ENCODE results near the gene C17orf75. TPM values are rescaled to one million over a fixed set of nuclear protein-coding genes. Genes with fewer than 3 reads are reported as not detected.

C17orf75 gene
- total and polyA plus RNA-seq, 10 of the 15 experiments (the other 5 are each of a cell fraction or from before 2014, with no cell fraction given): 21.7 to 53.0 (median 27.3) TPM

DNA sequence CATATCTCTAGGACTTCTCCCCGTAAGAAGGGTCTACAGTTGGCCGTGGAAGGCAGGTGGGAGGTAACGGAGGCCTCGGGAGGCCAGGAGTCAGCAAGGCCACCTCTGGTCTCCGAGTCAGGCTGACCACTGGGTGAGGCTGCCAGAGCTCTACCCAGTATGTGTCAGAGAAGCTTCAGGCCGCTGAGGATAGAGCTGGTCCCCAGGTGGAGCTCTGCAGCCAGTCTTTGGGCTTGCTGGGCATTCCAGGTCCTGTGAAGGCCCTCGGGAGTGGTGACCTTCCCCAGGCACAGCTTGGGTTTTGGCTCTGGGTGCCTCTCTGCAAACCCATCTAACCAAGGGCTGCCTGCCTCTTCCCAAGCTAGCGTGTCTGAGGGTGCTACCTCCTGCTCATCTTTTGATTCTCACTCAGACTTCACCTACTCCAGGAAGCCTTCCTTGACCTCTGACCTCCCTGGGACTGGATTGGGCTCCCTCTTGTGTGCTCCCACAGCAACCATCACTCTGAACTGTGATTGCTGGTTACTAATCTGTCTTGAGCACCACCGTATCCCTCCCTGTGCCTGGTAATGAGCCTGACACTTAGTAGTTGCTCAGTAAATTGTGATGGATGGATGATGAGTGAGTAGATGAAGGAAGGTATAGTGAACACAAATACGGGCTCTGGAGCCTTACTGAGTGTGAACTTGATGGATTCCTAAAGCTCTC, 54.0 kb downstream of the C17orf75 start:
- RAD21 ChIA-PET (ENCODE audit: unreplicated experiment): interaction anchor here (0.6 to 1.4 kb wide), 2 partner anchors 32 to 52 kb away, joined by 3 to 4 read pairs; no protein-coding TSS in a partner anchor
- ATAC-seq (no peak), DNase-seq (ENCODE audit: low read depth, low spot score) (no peak), FAIRE-seq (no peak)
- intact Hi-C loops (cut with micrococcal nuclease; ENCODE audit: unreplicated experiment) (no loop called here), in situ Hi-C loops (cut with MboI) (no loop called here)
- no peak overlapping the region for H3K9ac ChIP-seq (ENCODE audit: control insufficient read depth, insufficient read depth, low read length)
- no peak overlapping the region for H3K4me3 ChIP-seq
- H2AFZ ChIP-seq (ENCODE audit: control insufficient read depth, low read depth, low read length): no peak overlapping the region
- BruUV-seq (replicated peaks): no TSS peak
- no peaks in the 10 kb centered on the region for H3K79me2 ChIP-seq (ENCODE audit: control insufficient read depth, insufficient read depth, low read length)
- POLR2A ChIA-PET: no interaction called here
- CTCF ChIA-PET: interaction anchor here (1.5 kb wide), 1 partner anchor 28 kb away, joined by 4 read pairs; no protein-coding TSS in a partner anchor
- SMC1A ChIA-PET (ENCODE audit: uncharacterized antibody, unreplicated experiment): interaction anchor here (1.4 kb wide), 1 partner anchor 31 kb away, joined by 6 read pairs; no protein-coding TSS in a partner anchor
- H3K4me1 ChIP-seq (ENCODE audit: control insufficient read depth, insufficient read depth, low read length): peaks cover 4% of the 10 kb centered on the region
- H3K27me3 ChIP-seq (replicated peaks in 1 of 2; ENCODE audit: control insufficient read depth in 2 of 2, insufficient read depth in 2 of 2, low read length in 1 of 2): 0 out of 4 replicates have a peak, but pooled peaks cover 2% of the 10 kb centered on the region in 2 experiments
- WGBS (ENCODE audit: insufficient coverage, insufficient replicate concordance, low lambda C conversion rate, missing lambda C conversion rate): 28% methylated on average over 10 of the region's 10 CpGs
- H3K4me2 ChIP-seq (ENCODE audit: control insufficient read depth, insufficient read depth): no peak overlapping the region
- TF ChIP-seq, protein P1, sequence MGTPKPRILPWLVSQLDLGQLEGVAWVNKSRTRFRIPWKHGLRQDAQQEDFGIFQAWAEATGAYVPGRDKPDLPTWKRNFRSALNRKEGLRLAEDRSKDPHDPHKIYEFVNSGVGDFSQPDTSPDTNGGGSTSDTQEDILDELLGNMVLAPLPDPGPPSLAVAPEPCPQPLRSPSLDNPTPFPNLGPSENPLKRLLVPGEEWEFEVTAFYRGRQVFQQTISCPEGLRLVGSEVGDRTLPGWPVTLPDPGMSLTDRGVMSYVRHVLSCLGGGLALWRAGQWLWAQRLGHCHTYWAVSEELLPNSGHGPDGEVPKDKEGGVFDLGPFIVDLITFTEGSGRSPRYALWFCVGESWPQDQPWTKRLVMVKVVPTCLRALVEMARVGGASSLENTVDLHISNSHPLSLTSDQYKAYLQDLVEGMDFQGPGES (IDR thresholded peaks at IDR 0.05): no peak
- TF ChIP-seq JUNB (IDR thresholded peaks at IDR 0.05) (no peak), ZNF207 (IDR thresholded peaks at IDR 0.05; ENCODE audit: borderline replicate concordance) (no peak), CBX5 (IDR thresholded peaks at IDR 0.05; ENCODE audit: low read depth) (no peak), ZNF622 (IDR thresholded peaks at IDR 0.05) (no peak)
- no peaks in the 10 kb centered on the region for H3K36me3 ChIP-seq (ENCODE audit: control insufficient read depth in 2 of 2, insufficient read depth in 2 of 2, low read length in 1 of 2)
- H3K9me3 ChIP-seq (replicated peaks; ENCODE audit: control insufficient read depth, insufficient read depth, low read length): no peaks in the 10 kb centered on the region
- H3K27ac ChIP-seq (ENCODE audit: control insufficient read depth, insufficient read depth): no peak overlapping the region
- no peaks in the 10 kb centered on the region for H4K20me1 ChIP-seq (ENCODE audit: control insufficient read depth, insufficient read depth)

DNA sequence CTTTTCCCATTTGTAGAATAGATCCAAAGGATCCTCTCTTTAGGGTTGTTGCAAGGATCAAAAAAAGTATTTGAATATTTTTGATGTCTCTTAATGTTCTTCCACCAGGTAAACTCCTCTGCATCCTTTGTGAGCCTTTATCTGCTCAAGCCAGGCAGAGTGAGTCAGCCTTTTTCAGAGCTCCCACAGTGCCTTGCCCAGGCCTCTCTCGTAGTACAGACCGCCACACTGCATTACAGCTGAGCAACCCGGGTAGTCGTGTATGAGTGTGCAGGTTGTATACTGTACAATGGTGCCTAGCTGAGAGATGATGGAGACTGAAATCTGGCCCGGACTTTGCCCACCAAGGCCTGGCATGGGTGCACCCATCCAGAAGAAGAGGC, 55.5 kb downstream of the C17orf75 start:
- RAD21 ChIA-PET (ENCODE audit: unreplicated experiment): interaction anchor here (1.4 kb wide), 1 partner anchor 33 kb away, joined by 3 read pairs; no protein-coding TSS in a partner anchor
- in situ Hi-C loops (cut with MboI) (no loop called here), intact Hi-C loops (cut with micrococcal nuclease; ENCODE audit: unreplicated experiment) (no loop called here)
- 10% methylated on average over 5 of the region's 5 CpGs for WGBS (ENCODE audit: insufficient coverage, insufficient replicate concordance, low lambda C conversion rate, missing lambda C conversion rate)
- DNase-seq (ENCODE audit: low read depth, low spot score) (no peak), ATAC-seq (peak; percentile 54), FAIRE-seq (no peak)
- H3K36me3 ChIP-seq (ENCODE audit: control insufficient read depth in 2 of 2, insufficient read depth in 2 of 2, low read length in 1 of 2): no peaks in the 10 kb centered on the region
- POLR2A ChIA-PET: no interaction called here
- H3K27me3 ChIP-seq (replicated peaks in 1 of 2; ENCODE audit: control insufficient read depth in 2 of 2, insufficient read depth in 2 of 2, low read length in 1 of 2): 0 out of 4 replicates have a peak, but pooled peaks cover 2% of the 10 kb centered on the region in 2 experiments
- TF ChIP-seq RELA (IDR thresholded peaks at IDR 0.05; ENCODE audit: borderline replicate concordance, partially characterized antibody) (no peak), MEF2A (IDR thresholded peaks at IDR 0.05; ENCODE audit: insufficient read depth, low read depth, low read length) (no peak)
- H3K9ac ChIP-seq (ENCODE audit: control insufficient read depth, insufficient read depth, low read length): no peak overlapping the region
- no peak overlapping the region for H2AFZ ChIP-seq (ENCODE audit: control insufficient read depth, low read depth, low read length)
- CTCF ChIA-PET: interaction anchor here (1.5 kb wide), 1 partner anchor 29 kb away, joined by 4 read pairs; no protein-coding TSS in a partner anchor
- no peaks in the 10 kb centered on the region; the same call in 1 of the 2 replicates for H3K4me1 ChIP-seq (ENCODE audit: control insufficient read depth, insufficient read depth, low read length)
- BruUV-seq (replicated peaks): no TSS peak
- no peaks in the 10 kb centered on the region for H3K9me3 ChIP-seq (replicated peaks; ENCODE audit: control insufficient read depth, insufficient read depth, low read length)
- H3K79me2 ChIP-seq (ENCODE audit: control insufficient read depth, insufficient read depth, low read length): no peaks in the 10 kb centered on the region
- no peak overlapping the region for H3K4me3 ChIP-seq
- no peaks in the 10 kb centered on the region for H4K20me1 ChIP-seq (ENCODE audit: control insufficient read depth, insufficient read depth)
- no peak overlapping the region for H3K4me2 ChIP-seq (ENCODE audit: control insufficient read depth, insufficient read depth)
- SMC1A ChIA-PET (ENCODE audit: uncharacterized antibody, unreplicated experiment): interaction anchor here (1.4 kb wide), 1 partner anchor 33 kb away, joined by 6 read pairs; no protein-coding TSS in a partner anchor
- no peak overlapping the region for H3K27ac ChIP-seq (ENCODE audit: control insufficient read depth, insufficient read depth)
